Posterior cingulate gyrus (tissue), 11 donors: ENCODE data around the gene TREML4.
"Not testable (repeated sequence)": the region's sequence is repeated elsewhere in the genome, so short reads cannot be mapped to it uniquely, and the experiment has no call there.

Source experiments
- DNase-seq, 10 donors: peaks; one replicate each; pipeline versions ENCODE4 v3.0.0 to v3.0.0-alpha.2; 2020 to 2021; ENCODE audit warnings: mixed read lengths in 3 of 10
- intact Hi-C: fragments of 100-400 bp; cut with DNase I; formaldehyde crosslinking; loops from one replicate; pipeline ENCODE4 v1.15.1; 2023

Gene TREML4

GRCh38 chr6:41201764-41202173 is 26.4 kb upstream of the TREML4 start:
- no peak for DNase-seq

GRCh38 chr6:41204156-41204555 is 24.0 kb upstream of the TREML4 start:
- intact Hi-C loops, result no loop called here
- no peak for DNase-seq

More at GRCh38 chr6:41201764-41202173, 26.4 kb upstream of the TREML4 start:
- intact Hi-C loops, result no loop called here

GRCh38 chr6:41208439-41209106 is 19.6 kb upstream of the TREML4 start:
- DNase-seq, result no peak
- intact Hi-C loops, result no loop called here

- DNase-seq, result no peak
- intact Hi-C loops, result no loop called here
These were observed 18.4 kb upstream of the TREML4 start for GRCh38 chr6:41209547-41210320.

- DNase-seq, result no peak
- intact Hi-C loops, result no loop called here
These were observed 13.4 kb upstream of the TREML4 start for GRCh38 chr6:41214559-41215238.

- intact Hi-C loops, result no loop called here
- no peak for DNase-seq
These were observed 12.4 kb upstream of the TREML4 start for GRCh38 chr6:41215777-41216176.

- no peak for DNase-seq
- intact Hi-C loops, result no loop called here
These were observed 11.5 kb upstream of the TREML4 start for GRCh38 chr6:41216616-41217015.

- DNase-seq, result no peak
- intact Hi-C loops, result no loop called here
These were observed 6.1 kb upstream of the TREML4 start for GRCh38 chr6:41222045-41222444.

GRCh38 chr6:41222513-41222912 is 5.6 kb upstream of the TREML4 start:
- no peak for DNase-seq
- intact Hi-C loops, result no loop called here

- intact Hi-C loops, result no loop called here
- no peak for DNase-seq
These were observed 3.3 kb upstream of the TREML4 start for GRCh38 chr6:41224800-41225199.

GRCh38 chr6:41226752-41227151 is 1.4 kb upstream of the TREML4 start:
- DNase-seq, result no peak
- intact Hi-C loops, result no loop called here

- intact Hi-C loops, result no loop called here
These were observed 467 bp downstream of the TREML4 start for GRCh38 chr6:41228616-41229015.

GRCh38 chr6:41229721-41230120 is 1.6 kb downstream of the TREML4 start:
- intact Hi-C loops, result no loop called here
- no peak for DNase-seq

More at GRCh38 chr6:41228616-41229015, 467 bp downstream of the TREML4 start:
- DNase-seq, result no peak

GRCh38 chr6:41231246-41231645 is 3.1 kb downstream of the TREML4 start:
- DNase-seq, result no peak
- intact Hi-C loops, result no loop called here

- intact Hi-C loops, result no loop called here
- DNase-seq, result no peak
These were observed 4.5 kb downstream of the TREML4 start for GRCh38 chr6:41232667-41233066.

GRCh38 chr6:41236276-41236675 is 8.1 kb downstream of the TREML4 start:
- intact Hi-C loops, result no loop called here

GRCh38 chr6:41237128-41237527 is 9.0 kb downstream of the TREML4 start:
- DNase-seq, result no peak
- intact Hi-C loops, result no loop called here

More at GRCh38 chr6:41236276-41236675, 8.1 kb downstream of the TREML4 start:
- no peak for DNase-seq

- DNase-seq, result peak in 1 of 10 donors; percentile 83
- intact Hi-C loops, result no loop called here
These were observed 11.5 kb downstream of the TREML4 start for GRCh38 chr6:41239467-41240159.

- DNase-seq, intact Hi-C loops: not testable (repeated sequence)
These were observed 18.4 kb downstream of the TREML4 start for GRCh38 chr6:41246529-41246928.

GRCh38 chr6:41247288-41247865 is 19.2 kb downstream of the TREML4 start:
- intact Hi-C loops, result no loop called here
- DNase-seq, result no peak
